HG02759 (cell line): ENCODE results near the gene PIGK.
"Not testable (repeated sequence)": the region's sequence is repeated elsewhere in the genome, so short reads cannot be mapped to it uniquely, and the experiment has no call there.

ENCODE experiments used
- ATAC-seq: cut with Tn5 transposase; IDR thresholded peaks from one replicate; pipeline ENCODE4 v1.9.1; 2021; ENCODE audit warnings: mild to moderate bottlenecking, moderate library complexity; ENCODE audit not compliant: unreplicated experiment

The PIGK gene

GRCh38 chr1:77219166-77219887 is at the start of gene PIGK:
Gene PIGK (minus strand): TSS chr1:77219430. CDS start chr1:77219402, 28 bp downstream.
- peak; percentile 98 for ATAC-seq

- no peak for ATAC-seq
Observed at GRCh38 chr1:77267035-77267434, 47.8 kb upstream of the PIGK start.

- ATAC-seq: no peak
Observed at GRCh38 chr1:77265180-77265579, 46.0 kb upstream of the PIGK start.

- no peak for ATAC-seq
Observed at GRCh38 chr1:77263708-77264107, 44.5 kb upstream of the PIGK start.

GRCh38 chr1:77253211-77253610 is 34.0 kb upstream of the PIGK start:
- no peak for ATAC-seq

GRCh38 chr1:77250126-77250525 is 30.9 kb upstream of the PIGK start:
- no peak for ATAC-seq

- ATAC-seq: no peak
Observed at GRCh38 chr1:77245830-77246229, 26.6 kb upstream of the PIGK start.

- ATAC-seq: no peak
Observed at GRCh38 chr1:77239311-77239710, 20.1 kb upstream of the PIGK start.

GRCh38 chr1:77238462-77238861 is 19.2 kb upstream of the PIGK start:
- no peak for ATAC-seq

GRCh38 chr1:77234943-77235342 is 15.7 kb upstream of the PIGK start:
- ATAC-seq: no peak

GRCh38 chr1:77234096-77234495 is 14.9 kb upstream of the PIGK start:
- no peak for ATAC-seq

- no peak for ATAC-seq
Observed at GRCh38 chr1:77232829-77233228, 13.6 kb upstream of the PIGK start.

- ATAC-seq: no peak
Observed at GRCh38 chr1:77230051-77230450, 10.8 kb upstream of the PIGK start.

- ATAC-seq: no peak
Observed at GRCh38 chr1:77228836-77229235, 9.6 kb upstream of the PIGK start.

GRCh38 chr1:77227381-77227780 is 8.2 kb upstream of the PIGK start:
- ATAC-seq: no peak

- ATAC-seq: no peak
Observed at GRCh38 chr1:77222496-77222895, 3.3 kb upstream of the PIGK start.

- no peak for ATAC-seq
Observed at GRCh38 chr1:77220687-77221463, 1.6 kb upstream of the PIGK start.

- ATAC-seq: peak; percentile 38
Observed at GRCh38 chr1:77218477-77219165, 609 bp downstream of the PIGK start.

- not testable (repeated sequence) for ATAC-seq
Observed at GRCh38 chr1:77204043-77204442, 15.2 kb downstream of the PIGK start.

- ATAC-seq: no peak
Observed at GRCh38 chr1:77202751-77203150, 16.5 kb downstream of the PIGK start.

GRCh38 chr1:77200806-77201205 is 18.4 kb downstream of the PIGK start:
- ATAC-seq: no peak

GRCh38 chr1:77200293-77200692 is 18.9 kb downstream of the PIGK start:
- no peak for ATAC-seq
